Central memory CD8-positive, alpha-beta T cell (primary cell): Measurements from ENCODE around the gene NAA40.

Source experiments
- ATAC-seq: fragments of 150-1000 bp; cut with Tn5 transposase; replicated peaks from 2 replicates; pipeline ENCODE4 v1.10.0; 2022; ENCODE audit warnings: mild to moderate bottlenecking, moderate FRiP score, moderate number of reproducible peaks; ENCODE audit not compliant: poor library complexity, severe bottlenecking; ENCODE audit errors: extremely low read depth
- DNase-seq, 2 donors: peaks; one replicate each; pipeline ENCODE4 v3.0.0; 2021; ENCODE audit warnings: low spot score in 2 of 2
- H3K27ac Mint-ChIP-seq: one replicate; pipeline ENCODE4 v1.8.0; 2022; ENCODE audit warnings: low read depth, mild to moderate bottlenecking, moderate library complexity, mixed read lengths
- H3K27me3 Mint-ChIP-seq: one replicate; pipeline ENCODE4 v1.8.0; 2022; ENCODE audit warnings: mixed read lengths
- H3K36me3 Mint-ChIP-seq: one replicate; pipeline ENCODE4 v1.8.0; 2022; ENCODE audit warnings: mild to moderate bottlenecking, moderate library complexity, mixed read lengths; ENCODE audit not compliant: insufficient read depth
- H3K4me1 Mint-ChIP-seq: one replicate; pipeline ENCODE4 v1.8.0; 2022; ENCODE audit warnings: mixed read lengths
- H3K4me3 Mint-ChIP-seq: one replicate; pipeline ENCODE4 v1.8.0; 2022; ENCODE audit warnings: mild to moderate bottlenecking, moderate library complexity, mixed read lengths
- H3K9me3 Mint-ChIP-seq: one replicate; pipeline ENCODE4 v1.8.0; 2022; ENCODE audit warnings: mixed read lengths

The NAA40 gene

GRCh38 chr11:64001484-64002420 is 63.0 kb downstream of the NAA40 start:
- Mint-ChIP-seq H3K27me3 (peaks cover 16% of the 10 kb centered on the region), H3K4me1 (peaks cover 22% of the 10 kb centered on the region), H3K36me3 (peaks cover 15% of the 10 kb centered on the region), H3K9me3 (no peaks in the 10 kb centered on the region), H3K27ac (no peak overlapping the region), H3K4me3 (peak overlapping the region; percentile 65)
- ATAC-seq (no peak), DNase-seq (no peak)

DNA sequence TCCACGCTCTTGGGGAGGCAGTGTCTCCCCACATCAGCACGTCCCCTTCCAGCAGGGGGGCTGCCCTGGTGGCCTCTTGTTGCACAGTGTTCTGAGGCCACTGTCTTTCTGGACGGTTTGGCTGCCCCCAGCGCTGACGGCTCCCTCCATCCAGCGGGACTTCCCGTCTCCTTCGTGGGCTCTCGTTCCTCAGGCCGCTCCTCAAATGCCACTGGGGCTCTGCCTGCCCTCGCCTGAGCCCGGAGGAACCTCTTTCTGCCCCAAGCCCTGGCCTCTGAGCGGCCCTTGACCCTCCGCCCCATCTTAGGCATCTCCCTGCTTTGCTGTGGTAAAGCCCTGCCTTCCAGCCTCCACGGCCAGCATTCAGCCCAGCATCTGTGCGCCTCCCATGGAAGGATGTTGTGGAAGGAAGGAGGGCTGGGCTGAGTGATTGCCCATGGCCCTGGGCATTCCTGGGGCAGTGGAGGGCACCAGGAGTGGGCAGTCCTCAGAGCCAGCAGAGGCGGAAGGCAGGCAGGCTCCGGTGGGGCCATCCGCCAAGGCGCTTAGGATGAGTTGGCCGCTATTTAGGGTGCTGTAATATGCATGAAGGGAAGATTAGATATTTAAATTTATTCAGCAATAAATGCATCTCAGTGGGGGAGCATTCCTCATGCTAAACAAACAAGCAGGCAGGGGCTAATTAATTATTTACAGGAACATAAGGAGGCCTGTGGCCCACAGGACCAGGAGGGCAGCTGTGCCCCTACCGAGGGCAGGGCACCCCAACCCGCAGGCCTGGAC is 65.2 kb downstream of the NAA40 start:
- no peak overlapping the region for H3K27ac Mint-ChIP-seq
- peaks cover 20% of the 10 kb centered on the region for H3K4me1 Mint-ChIP-seq
- ATAC-seq = no peak
- no peak overlapping the region for H3K4me3 Mint-ChIP-seq
- H3K36me3 Mint-ChIP-seq = peaks cover 2% of the 10 kb centered on the region
- DNase-seq = no peak
- no peaks in the 10 kb centered on the region for H3K9me3 Mint-ChIP-seq
- peaks cover 37% of the 10 kb centered on the region for H3K27me3 Mint-ChIP-seq

GRCh38 chr11:64004590-64004984 is 65.8 kb downstream of the NAA40 start:
- peaks cover 1% of the 10 kb centered on the region for H3K36me3 Mint-ChIP-seq
- H3K27ac Mint-ChIP-seq = no peak overlapping the region
- no peak overlapping the region for H3K4me3 Mint-ChIP-seq
- ATAC-seq = no peak
- DNase-seq = no peak
- no peaks in the 10 kb centered on the region for H3K9me3 Mint-ChIP-seq
- H3K4me1 Mint-ChIP-seq = peaks cover 20% of the 10 kb centered on the region
- peaks cover 37% of the 10 kb centered on the region for H3K27me3 Mint-ChIP-seq

- Mint-ChIP-seq H3K27ac (no peak overlapping the region), H3K36me3 (peaks cover 4% of the 10 kb centered on the region), H3K4me1 (peaks cover 20% of the 10 kb centered on the region), H3K9me3 (peaks cover 6% of the 10 kb centered on the region), H3K27me3 (peaks cover 37% of the 10 kb centered on the region), H3K4me3 (no peak overlapping the region)
- DNase-seq = no peak
- ATAC-seq = no peak
Observed at GRCh38 chr11:64005691-64006090, 66.9 kb downstream of the NAA40 start.

DNA sequence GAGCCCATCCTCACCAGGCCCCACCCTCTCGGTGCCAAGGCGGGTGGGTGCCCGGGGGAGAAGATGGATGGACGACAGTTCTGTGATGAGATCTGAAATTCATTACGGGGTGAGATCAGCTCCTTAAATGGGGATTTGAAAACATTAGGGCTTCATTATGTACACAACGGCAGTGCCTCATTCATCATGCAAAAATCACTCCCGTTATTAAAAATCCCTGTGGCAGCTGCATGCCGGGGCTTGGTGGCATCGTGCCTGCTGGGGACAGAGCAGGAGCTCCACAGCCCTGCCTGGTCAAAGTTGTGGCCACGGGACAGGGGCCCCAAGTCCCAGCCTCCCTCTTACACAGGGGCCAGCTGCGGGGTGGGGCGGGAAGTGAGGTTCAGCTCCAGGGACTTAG is 67.6 kb downstream of the NAA40 start:
- Mint-ChIP-seq H3K9me3 (peaks cover 8% of the 10 kb centered on the region), H3K36me3 (peaks cover 4% of the 10 kb centered on the region), H3K27ac (no peak overlapping the region), H3K4me1 (peaks cover 20% of the 10 kb centered on the region), H3K27me3 (peaks cover 37% of the 10 kb centered on the region), H3K4me3 (no peak overlapping the region)
- DNase-seq (no peak), ATAC-seq (no peak)
